ENCODE measurements around the gene ACVR1. TPM values are rescaled to one million over a fixed set of nuclear protein-coding genes. Genes with fewer than 3 reads are reported as not detected.
"Not testable (repeated sequence)": the region's sequence is repeated elsewhere in the genome, so short reads cannot be mapped to it uniquely, and the experiment has no call there.

Gene ACVR1
- total RNA-seq, 1 donor from 2014 or later = 14.7 TPM

DNA sequence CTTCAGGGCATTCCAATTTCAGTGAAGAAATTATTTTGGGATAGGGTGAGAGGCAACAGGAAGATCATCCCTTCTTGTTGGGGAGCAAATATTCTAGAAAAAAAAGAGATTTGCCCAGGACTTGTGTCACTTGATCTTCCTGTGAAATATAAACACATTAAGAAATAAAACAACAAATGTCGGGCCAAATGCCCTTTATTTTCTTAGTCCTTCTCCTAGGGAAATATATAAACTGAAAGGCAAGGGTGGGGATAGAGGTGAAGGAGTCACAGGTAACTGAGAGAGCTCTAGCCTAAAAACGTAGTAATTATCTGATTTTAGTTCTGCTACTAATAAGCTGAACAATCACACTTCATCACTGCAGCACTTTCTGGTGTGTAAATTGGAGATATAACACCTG lies 142.9 kb downstream of the ACVR1 start:
- no peak for FAIRE-seq

DNA sequence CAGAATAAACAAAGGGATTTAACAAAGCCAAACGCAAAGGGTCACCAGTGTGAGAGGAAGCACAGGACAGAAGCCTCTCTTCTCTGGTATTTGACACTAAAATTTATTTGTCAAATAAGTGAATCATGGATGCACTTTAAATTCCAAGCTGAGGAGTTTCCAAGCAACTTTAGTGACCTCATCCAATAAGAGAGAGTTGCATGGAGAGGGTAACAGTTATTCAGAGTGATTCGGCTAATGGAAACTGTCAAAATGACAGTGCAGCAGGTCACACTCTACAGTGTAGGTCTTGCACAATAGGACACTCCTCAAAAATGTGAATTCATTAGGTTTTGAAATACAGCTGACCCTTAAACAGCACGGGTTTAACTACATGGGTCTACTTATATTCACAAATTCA lies 143.5 kb downstream of the ACVR1 start:
- FAIRE-seq (no peak), DNase-seq (ENCODE audit: low spot score in 2 of 2) (no peak)

More for the DNA sequence above, 142.9 kb downstream of the ACVR1 start:
- no peak for DNase-seq (ENCODE audit: low spot score in 2 of 2)

DNA sequence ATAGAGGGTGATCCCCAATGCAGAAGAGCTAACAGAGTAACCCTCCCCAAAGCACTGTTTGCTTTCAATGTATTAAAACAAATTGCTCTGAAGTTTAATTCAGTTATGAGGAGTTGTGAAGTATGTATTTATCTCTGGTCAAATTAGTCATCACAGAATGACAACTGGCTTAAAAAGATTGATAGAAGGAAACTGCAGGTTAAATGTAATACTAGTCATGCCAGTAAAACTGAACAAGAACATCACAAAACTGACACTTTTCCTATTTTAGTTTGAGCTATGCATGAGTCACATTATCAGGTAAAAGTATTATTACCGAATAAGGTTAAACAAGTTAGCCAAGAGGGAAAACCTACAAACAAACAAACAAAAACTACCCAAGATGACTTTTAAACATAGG lies 148.4 kb downstream of the ACVR1 start:
- FAIRE-seq = no peak
- no peak for DNase-seq (ENCODE audit: low spot score in 2 of 2)

DNA sequence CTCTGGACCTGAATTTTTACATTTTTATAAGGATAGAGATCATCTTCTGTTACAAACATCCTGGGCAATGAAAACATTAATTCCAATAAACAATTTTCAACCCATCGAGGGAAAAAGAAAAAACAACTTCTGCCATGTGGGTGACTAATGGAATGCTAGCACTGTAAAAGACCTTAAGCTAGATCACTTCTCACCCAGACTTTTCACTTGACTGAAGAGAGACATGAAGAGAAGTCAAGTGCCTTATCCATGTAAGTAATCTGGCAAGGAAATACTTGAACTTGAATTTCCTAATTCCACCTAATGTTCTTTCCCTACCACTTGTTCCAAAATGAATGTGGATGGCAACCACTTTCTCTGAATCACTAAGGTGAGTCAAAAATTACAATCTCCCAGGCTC lies 149.2 kb downstream of the ACVR1 start:
- FAIRE-seq = no peak
- no peak for DNase-seq (ENCODE audit: low spot score in 2 of 2)

DNA sequence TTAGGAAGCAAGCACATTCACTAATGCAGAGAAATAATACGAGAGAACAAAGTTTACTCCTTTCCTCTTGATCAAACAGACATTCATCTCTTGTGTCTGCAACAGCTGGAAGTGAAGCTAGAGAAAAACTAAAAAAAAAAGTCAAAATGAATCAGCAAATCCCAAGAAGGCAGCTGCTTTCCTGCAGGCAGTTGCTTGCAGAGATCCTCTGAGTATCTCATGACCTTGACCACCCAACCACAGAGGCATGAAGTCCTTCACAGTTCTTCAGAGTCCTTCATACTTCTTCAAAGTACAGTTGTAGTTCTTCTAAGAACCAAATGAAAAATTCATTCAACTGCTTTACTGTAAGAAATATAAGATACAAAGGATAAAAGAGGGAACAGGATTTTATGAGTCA lies 150.3 kb downstream of the ACVR1 start:
- no peak for FAIRE-seq
- no peak for DNase-seq (ENCODE audit: low spot score in 2 of 2)

DNA sequence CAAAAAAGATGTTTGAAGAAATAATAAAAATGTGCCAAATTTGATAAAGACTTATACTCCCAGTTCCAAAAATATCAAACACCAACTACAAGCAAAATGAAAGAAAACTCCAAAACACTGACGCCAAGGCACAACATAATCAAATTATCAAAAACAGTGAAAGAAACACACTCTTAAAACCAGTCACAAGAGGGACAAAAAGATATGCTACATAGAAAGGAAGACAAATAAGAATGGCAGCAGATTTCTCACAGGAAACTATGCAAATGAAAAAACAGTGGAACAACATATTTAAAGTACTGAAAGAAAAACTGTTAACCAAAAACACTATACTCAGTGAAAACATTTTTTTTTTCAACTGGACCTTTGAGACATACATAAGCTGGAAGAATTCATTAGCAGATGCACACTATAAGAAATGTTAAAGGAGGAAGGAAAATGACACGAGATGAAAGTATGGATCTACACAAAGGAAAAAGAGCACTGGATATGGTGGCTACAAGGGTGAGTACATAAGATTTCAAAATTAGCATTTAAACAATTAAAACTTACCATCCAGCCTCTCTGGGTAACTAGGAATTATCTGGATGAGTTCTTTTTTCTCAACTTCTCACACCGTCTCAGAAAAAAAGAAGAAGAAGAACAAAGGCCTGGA lies 153.4 kb downstream of the ACVR1 start:
- FAIRE-seq (no peak), DNase-seq (ENCODE audit: low spot score in 2 of 2) (no peak)

DNA sequence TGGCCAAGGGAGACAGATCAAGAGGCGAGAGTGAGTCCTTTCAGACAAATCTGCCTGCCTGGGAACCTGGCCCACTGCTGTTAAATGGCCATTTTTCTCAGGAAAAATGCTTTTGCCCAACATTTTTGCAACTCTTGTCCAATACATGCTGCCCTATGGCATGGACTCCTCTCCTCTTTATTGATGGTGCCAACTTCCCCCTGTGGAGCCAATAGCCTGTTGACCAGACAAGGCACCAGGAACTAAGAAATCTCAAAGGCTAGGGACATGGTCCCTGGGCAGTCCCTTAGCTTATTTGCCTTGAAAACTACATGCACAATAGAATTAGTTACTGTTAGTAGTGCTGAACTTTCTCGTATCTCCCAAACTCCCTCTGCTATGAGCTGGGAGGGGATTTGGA lies 155.6 kb downstream of the ACVR1 start:
- DNase-seq (ENCODE audit: low spot score in 2 of 2) = no peak
- FAIRE-seq = no peak

DNA sequence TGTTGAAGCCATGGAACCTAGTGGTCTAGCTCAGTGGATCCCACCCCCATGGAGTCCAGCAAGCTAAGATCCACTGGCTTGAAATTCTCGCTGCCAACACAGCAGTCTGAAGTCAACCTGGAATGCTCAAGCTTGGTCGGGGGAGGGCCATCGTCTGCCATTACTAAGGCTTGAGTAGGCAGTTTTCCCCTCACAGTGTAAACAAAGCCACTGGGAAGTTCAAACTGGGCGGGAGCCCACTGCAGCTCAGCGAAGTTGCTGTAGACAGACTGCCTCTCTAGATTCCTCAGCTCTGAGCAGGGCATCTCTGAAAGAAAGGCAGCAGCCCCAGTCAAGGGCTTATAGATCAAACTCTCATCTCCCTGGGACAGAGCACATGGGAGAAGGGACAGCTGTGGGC lies 171.5 kb downstream of the ACVR1 start:
- FAIRE-seq; DNase-seq (ENCODE audit: low spot score in 2 of 2): not testable (repeated sequence)

DNA sequence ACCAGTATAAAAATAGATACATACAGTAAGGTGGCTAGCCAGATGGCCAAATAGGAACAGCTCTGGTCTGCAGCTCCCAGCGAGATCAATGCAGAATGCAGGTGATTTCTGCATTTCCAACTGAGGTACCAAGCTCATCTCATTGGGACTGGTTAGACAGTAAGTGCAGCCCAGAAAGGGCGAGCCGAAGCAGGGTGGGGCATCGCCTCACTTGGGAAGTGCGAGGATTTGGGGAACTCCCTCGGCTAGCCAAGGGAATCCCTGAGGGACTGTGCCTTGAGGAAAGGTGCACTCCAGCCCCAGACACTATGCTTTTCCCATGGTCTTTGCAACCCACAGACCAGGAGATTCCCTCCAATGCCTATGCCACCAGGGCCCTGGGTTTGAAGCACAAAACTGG lies 172.0 kb downstream of the ACVR1 start:
- DNase-seq (ENCODE audit: low spot score in 2 of 2); FAIRE-seq: not testable (repeated sequence)

DNA sequence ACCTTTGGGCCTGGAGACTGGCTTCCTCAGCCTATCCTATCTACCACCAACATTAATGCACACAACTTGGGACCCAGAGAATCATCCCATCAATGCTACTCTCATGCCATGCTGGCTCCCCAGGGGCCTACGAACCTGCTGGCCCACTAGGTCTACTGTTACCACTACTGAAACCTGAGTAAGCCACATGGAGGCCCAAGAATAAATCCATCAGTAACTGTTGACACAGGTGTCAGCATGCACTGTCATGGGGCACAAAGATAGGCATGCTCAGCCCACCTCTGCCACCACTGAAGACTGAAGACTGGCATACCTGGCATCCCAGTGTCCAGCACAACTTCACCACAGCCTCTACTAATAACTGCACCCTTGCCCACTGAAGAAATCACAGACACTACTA lies 176.3 kb downstream of the ACVR1 start:
- DNase-seq (ENCODE audit: low spot score in 2 of 2) (no peak), FAIRE-seq (no peak)

DNA sequence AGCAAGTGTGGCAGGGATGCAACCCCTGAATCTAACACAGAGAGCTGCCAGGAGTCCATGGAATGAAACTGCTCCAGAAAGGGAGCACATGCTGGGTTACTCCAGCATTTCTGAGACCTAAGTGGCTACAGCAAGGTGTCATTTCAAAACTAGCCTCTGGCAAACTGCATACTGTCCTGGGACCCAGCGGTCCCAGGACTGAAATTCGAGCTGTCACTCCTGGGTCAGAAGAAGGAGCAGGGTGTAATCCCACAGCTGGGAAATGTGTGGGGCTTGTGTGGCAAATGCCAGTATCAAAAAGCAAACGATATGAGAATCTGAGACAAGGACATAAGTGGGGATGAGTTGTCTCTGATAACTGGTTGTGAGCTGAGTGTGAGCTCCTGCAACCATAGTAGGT lies 177.1 kb downstream of the ACVR1 start:
- DNase-seq (ENCODE audit: low spot score in 2 of 2) (no peak), FAIRE-seq (no peak)

DNA sequence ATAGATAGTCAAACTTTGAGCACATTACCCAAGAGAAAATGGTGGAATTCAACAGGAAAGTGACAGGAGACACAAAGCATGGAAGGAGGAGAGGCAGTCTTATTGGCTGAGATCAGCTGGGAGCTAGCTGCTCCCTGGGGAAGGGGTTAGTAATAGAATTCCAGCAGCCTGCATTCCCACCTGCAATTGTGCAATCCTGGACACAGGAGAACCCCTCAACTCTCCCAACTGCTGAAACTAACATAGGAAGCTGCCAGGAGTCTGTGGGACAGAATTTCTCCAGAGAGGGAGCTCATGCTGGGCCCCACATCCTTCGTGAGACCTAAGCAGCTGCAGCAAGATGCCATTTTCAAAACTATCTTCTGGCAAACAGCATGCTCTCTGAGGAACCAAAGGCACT lies 177.7 kb downstream of the ACVR1 start:
- DNase-seq (ENCODE audit: low spot score in 2 of 2) (no peak), FAIRE-seq (no peak)

DNA sequence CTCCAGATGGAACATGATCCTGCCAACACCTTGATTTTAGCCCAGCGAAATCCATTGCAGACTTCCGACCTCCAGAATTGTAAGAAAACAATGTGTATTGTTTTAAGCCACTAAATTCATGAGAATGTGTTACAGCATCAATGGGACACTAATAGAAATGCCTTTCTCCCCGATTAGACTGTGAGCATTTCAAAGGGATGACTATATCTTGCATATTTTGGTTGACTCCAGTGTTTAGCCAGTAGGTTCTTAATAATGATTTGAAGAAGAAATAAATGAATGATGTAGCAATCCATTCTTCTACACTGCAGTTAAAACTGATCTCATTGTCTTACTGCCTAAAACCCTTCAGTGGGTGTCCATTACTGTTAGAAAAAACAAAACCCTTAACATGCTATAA lies 180.1 kb downstream of the ACVR1 start:
- DNase-seq (ENCODE audit: low spot score in 2 of 2) = no peak
- FAIRE-seq = no peak

DNA sequence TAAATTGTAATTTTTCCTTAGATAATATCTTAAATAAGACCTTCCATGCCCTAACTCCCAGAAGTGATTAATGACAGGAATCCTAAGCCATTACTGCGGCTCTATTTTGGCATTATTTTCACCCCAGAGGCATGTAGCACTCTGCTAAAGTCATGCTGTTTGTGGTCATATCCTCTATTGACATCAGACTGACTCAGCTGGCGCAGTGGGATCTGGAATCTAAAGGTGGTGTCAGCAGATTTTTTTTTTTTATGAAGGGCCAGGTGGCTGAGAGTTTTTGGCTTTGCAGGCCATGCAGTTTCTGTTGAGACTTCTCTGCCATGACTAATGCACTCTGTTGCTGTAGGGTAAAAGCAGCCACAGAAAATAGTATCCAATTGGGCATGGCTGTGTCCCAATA lies 183.4 kb downstream of the ACVR1 start:
- no peak for DNase-seq (ENCODE audit: low spot score in 2 of 2)
- no peak for FAIRE-seq

DNA sequence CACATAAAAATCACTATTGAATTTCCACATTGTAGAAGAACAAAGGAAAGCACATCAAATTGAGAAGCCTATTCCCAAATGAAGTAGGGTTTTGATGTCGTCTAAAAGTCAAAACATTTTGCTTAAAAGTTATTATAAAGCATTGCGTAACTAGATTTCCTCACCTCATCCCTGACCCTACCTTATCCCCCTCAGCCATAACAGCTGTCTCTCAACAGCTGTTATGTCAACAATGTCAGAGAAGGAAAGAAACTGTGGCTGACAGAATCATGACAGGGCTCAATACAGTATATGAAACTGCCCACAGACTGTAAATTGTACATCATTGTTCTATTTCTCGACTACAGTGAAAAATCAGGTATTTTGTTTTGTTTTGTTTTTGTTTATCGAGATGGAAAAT lies 184.4 kb downstream of the ACVR1 start:
- DNase-seq (ENCODE audit: low spot score in 2 of 2) (no peak), FAIRE-seq (no peak)

DNA sequence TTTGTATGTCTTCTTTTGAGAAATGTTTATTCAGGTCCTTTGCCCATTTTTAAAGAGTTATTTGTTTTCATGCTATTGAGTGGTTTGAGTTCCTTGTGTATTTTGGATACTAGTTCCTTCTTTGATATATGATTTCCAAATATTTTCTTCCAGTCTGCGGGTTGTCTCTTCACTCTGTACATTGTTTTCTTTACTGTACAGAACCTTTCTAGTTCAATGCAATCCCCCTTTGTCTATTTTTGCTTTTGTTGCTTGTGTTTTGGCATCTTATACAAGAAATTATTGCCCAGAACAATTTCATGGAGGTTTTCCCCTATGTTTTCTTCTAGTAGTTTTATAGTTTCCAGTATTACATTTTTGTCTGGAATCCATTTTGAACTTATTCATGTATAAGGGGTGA lies 185.0 kb downstream of the ACVR1 start:
- no peak for DNase-seq (ENCODE audit: low spot score in 2 of 2)
- no peak for FAIRE-seq

Small RNA genes lying within 50 kb of the gene (small RNA-seq; reads per million reads assigned to genes)
- not detected for gene RNU6-436P

Other genes starting within 250 kb of the ACVR1 start
- 5.7 TPM for gene ACVR1C, start 247.5 kb downstream of the ACVR1 start, total RNA-seq
- 1.6 TPM for gene UPP2, start 225.5 kb upstream of the ACVR1 start, total RNA-seq

Measured in frontal cortex (tissue), 4 donors.